SKM-1 (cell line): ENCODE data around the gene UBL7.
A peak's percentile ranks its signal among the peaks of the same experiment; 100 is the strongest.
"Not testable (repeated sequence)": the region's sequence is repeated elsewhere in the genome, so short reads cannot be mapped to it uniquely, and the experiment has no call there.

ENCODE experiments used
- DNase-seq: peaks from one replicate; lab custom pipeline; 2025; ENCODE audit not compliant: unreplicated experiment; lab: John Stamatoyannopoulos, UW

Gene UBL7, protein sequence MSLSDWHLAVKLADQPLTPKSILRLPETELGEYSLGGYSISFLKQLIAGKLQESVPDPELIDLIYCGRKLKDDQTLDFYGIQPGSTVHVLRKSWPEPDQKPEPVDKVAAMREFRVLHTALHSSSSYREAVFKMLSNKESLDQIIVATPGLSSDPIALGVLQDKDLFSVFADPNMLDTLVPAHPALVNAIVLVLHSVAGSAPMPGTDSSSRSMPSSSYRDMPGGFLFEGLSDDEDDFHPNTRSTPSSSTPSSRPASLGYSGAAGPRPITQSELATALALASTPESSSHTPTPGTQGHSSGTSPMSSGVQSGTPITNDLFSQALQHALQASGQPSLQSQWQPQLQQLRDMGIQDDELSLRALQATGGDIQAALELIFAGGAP

DNA sequence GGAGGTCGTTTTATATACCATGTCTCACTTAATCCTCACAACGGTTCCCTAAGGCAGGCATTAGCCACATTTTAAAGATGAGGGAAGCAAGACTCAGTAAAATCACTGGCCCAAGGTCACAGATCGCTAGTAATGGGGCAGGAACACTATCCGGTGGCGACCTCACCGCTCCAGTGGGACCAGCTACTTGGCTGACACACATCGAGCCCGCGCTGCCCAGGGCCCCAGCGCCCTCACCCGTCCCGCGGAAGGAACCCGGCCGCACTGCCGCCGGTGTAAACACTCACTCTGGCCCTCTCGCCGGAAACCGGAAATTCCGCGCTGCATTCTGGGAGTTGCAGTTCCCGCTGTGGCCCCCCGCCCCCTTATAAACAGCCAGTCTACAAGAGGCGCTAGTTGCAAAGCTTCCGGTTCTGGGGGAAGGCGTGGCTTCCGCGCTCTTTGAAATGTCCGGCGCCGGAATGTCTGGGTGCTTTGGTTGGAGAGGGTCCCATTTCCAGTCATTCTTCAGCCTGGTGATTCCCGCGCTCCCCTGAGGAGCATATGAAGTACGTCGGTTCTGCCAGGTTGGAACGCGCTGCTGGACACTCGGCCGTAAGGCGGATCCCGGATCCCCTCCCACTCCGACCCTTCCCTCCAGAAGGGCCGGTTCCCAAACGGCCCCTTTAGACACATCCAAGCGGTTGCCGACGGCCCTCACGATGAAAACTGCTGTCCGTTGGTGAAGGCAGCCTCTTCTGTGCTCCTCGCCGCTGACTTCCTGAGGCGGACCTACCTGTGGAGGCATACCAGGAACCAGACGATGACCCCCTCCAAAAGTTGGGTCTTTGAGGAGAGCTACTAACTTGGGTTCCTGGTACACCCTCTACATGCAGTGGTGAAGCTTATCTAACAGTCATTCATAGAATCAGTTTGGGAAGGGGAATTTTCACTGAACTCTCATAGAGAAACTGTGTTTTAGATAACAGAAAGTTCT, at the start of gene UBL7:
TSS of gene UBL7 (minus strand) at position 290 of the 976 bp plus-strand sequence. CDS start 2,293 bp downstream, outside the sequence.
- DNase-seq = peak; percentile 95

DNA sequence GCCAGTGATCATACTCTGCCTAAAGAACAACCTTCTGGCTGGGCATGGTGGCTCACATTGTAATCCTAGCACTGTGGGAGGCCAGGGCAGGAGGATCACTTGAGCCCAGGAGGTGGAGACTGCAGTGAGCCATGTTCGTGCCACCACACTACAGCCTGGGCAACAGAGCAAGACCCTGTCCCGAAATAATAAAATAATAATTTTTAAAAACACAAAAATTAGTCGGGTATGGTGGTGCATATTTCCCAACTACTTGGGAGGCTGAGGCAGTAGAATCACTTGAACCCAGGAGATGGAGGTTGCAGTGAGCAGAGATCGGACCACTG, 45.5 kb upstream of the UBL7 start:
- DNase-seq = no peak

DNA sequence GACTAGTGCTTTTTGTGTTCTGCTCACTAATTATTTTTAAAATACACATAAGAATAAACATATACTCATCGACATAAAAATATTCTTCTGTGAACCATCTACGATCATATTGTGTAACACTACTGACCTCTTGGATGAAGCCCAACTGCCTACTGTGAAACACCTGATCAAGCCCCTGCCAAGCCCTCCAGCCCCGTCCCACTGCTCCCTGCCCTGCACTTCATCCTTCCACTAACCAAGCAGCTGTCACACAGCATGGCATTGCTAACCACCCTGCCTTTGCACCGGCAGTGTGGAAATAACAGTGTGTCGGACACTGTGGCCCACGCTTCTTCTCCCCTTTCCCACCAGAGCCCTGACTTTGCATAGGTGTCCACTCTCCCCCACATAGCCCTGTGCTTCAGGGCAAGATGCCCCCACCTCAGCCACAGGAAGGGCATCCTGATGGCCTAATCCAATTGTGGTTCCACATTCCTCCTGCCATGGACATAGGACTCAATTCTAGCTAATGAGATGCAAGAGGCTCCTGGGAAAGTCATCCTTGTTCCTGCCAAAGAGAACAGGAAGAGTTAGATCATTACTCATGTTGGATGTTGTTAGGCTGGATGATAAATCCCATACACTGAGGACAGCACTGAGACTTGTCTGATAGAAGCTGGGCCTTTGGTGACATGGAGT, 45.0 kb upstream of the UBL7 start:
- DNase-seq = no peak

DNA sequence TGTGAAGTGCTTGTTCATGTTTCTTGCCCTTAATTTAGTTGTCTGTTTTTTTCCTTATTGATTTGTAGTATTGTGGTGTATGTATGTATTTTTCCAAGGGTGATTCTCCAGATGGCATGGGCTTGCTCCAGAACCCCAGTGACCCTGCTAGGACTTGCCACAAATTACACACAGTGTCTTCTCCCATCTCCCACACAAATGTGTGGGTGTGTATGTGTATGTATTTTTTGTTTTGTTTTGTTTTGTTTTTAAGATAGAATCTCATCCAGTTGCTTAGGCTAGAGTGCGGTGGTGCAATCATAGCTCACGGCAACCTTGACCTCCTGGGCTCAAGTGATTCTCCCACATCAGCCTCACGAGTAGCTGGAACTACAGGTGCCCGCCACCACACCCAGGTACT, 43.9 kb upstream of the UBL7 start:
- no peak for DNase-seq

DNA sequence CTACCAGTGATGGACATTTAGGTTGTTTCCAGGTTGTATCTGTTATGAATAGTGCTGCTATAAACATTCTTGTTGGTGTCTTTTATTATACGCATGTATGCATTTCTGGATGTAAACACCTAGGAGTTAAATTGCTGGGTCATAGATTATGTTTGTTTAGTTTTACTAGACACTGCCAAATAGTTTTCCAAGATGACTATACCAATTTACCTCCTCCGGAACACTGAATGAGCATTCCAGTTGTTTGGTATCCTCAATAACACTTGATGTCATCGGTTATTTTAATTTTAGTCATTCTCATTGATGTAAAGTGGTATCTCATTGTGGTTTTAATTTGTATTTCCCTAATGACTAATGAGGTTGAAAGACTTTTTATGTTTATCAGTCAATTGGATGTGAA, 43.5 kb upstream of the UBL7 start:
- DNase-seq = no peak

DNA sequence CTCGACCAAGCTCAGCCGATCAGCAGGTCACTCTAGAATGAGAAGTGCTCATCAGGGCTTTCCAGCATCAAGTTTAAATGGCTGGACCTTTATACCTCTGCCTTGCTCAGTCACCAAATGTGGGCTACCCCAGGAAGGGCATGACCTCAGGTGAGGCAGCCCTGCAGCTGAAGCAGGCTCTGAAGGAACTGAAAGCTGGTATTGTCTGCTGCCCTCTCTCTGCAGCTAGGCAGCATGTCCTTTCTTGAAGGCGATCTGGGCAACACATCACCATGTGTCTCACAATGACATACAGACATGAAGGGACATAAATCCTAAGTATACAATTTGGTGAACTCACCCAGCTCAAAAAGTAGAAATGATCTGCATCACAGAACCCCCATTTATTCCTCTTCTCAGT, 41.3 kb upstream of the UBL7 start:
- DNase-seq = no peak

DNA sequence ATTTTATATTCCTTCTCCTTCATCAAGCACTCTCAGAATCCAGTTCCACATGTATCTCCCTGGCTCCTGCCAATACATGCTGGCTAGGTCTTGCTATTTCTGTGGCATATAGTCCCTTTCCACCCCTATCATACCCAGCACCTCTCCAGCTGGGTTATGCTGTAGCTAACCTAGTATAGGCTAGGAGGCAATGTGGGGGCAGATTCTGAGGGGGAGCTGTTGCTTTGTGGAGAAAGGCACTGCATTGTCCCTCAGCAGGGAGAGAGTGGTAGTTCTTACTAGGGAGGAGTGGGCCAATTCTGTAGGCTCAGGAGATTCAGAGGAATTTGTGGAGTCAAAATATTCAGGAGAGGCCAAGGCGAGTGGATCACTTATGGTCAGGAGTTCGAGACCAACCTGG, 39.4 kb upstream of the UBL7 start:
- DNase-seq = no peak

DNA sequence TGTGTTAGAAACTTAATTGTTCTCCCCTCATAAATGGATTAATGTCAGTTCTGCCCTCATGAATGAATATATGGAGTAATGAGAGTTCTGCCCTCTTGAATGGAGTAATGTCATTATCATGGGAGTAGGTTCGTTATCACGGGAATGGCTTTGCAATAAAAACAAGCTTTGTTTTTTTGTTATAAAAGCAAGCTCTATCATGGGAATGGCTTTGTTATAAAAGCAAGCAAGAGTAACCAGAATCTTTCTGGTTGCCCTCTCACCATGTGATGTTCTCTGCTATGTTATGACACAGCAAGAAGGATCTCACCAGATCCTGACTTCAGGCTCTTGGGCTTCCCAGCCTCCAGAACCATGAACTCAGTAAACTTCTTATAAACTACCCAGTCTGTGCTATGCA, 38.4 kb upstream of the UBL7 start:
- no peak for DNase-seq

DNA sequence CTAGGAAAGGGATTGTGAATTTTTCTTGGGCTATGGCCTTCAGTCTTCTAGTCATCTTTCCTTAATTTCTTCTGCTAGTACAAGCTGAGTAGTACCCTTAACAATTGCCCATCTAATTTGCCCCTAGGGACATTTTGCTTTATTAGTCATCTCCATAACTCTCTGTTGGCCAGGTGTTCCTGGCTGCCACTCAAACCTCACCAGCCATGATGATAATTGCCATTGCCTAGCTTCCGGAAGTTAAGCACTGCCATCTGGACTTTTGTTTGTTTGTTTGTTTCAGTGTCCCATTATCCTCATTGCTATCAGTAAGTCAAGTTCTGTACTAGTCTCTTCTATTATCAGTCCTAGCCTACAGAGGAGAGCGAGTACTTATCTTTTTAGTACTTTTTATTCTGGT, 36.6 kb upstream of the UBL7 start:
- no peak for DNase-seq

DNA sequence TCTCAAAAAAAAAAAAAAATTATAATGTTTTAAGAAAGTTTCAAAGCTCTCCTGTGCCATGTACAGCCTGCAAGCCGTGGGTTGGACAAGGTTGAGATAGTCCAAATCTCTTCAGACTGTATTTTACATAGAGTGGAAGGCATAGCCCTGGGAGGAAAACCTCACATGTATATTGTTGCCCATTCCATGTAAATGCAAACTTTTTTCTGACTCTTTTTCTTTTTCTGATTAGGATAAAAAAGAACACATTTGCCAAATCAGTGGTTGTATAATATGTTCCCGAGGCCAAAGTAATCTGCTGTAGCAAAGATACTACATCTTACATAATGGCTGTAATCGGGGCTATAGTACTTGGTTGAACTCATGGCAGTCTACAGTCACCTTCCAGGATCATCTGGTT, 35.7 kb upstream of the UBL7 start:
- no peak for DNase-seq

DNA sequence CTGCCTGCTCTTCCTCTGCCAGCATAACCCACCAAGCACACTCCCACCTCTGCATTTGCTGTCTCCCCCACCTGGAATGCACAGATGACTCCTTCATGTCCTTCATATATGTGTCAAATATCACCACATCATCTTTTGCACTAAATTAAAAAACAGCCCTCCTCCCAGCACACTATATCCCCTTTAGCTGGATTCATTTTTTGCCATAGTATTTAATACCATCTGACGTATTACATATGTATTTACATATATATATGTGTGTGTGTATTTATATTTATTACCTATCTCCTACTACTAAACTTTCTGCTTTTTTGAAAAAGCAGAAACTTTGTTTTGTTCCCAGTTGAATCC, 29.4 kb upstream of the UBL7 start:
- no peak for DNase-seq

DNA sequence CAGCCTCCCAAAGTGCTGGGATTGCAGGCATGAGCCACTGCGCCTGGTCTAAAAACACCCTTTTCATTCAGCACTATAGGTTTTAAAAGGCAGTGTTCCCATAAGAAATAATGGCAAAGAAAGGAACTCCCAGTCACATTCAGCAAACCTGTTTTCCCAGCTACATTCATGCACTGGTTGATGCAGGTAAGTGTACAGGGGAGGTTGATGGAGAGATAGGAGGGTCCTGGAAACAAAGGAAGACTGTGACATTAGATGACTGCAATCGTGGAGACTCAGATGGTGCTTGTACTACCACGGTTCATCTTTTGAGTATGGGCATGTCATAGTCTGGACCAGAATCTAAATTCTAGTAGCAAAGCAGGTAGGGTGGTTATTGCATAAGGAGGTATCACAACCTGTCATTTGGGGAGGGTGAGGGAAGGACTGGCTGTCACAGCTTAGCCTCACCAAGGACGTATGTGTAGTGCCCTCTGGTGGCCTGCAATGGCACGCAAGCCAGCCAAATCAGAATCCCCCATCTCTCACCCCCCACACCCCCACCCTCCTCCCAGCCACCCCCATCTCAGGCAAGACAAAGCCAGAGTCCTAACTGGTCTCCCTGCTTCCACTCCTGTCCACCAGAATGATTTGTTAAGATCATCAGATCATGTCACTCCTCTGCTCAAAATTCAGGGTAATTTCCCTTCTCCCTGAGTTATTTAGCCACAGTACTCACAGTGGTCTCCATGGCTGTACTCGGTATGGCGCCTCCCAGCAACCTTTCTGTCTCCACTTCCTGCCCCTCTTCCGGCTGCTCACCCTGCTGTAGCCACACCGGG, 28.8 kb upstream of the UBL7 start:
- peak; percentile 24 for DNase-seq

DNA sequence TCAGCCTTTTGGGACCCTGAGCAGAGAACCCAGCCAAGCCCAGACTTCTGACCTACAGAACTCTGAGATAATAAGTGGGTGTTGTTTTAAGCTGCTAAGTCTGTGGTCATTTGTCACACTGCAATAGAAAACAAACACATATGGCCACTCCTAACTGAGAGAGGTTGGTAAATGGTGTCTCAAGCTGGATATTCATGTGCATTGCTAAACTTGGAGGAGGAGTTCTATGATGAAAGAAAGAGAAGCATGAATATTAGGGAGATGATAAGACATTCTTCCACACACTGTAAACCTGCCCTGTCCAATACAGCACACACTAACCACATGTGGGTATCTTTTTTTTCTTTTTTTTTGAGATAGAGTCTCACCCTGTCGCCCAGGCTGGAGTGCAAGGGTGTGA, 27.8 kb upstream of the UBL7 start:
- DNase-seq = no peak

DNA sequence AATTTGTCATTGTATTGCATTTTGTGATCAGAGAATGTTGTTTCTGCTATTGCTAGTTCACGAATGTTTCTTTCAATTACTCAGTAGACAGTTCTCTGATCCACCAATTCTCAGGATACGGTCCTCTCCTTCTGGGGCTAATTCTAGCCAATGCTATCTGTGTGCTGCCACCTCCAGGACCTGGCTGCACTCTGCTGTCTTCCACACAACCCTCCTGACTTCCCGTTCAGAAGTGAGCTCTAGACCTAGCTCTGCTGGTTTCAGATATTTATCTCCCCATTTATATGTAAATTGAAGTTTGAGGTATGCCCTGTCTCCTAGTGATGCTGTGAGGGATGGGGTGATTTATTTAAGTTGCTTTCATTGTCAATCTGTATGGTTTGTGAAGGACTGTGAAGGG, 21.7 kb upstream of the UBL7 start:
- no peak for DNase-seq

DNA sequence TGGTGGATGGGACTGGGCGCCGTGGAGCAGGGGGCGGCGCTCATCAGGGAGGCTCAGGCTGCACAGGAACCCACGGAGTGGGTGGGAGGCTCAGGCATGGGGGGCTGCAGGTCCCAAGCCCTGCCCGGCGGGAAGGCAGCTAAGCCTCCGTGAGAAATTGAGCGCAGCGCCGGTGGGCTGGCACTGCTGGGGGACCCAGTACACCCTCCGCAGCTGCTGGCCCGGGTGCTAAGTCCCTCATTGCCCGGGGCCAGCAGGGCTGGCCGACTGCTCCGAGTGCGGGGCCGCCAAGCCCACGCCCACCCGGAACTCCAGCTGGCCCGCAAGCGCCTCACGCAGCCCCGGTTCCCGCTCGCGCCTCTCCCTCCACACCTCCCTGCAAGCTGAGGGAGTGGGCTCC, 19.4 kb upstream of the UBL7 start:
- DNase-seq = not testable (repeated sequence)

DNA sequence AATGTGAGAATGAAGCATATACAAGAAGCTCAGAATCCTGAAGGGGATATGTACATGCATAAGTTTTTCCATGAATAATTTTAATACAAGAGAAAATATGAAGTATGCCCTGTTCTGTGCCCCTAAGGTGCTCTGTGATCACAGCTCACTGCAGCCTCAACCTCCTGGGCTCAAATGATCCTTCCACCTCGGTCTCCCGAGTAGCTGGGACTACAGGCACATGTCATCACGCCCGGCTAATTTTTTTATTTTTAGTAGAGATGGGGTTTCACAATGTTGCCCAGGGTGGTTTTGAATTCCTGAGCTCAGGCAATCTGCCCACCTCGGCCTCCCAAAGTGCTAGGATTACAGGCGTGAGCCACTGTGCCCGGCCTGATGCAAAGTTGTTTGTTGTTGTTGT, 10.7 kb upstream of the UBL7 start:
- DNase-seq = not testable (repeated sequence)

DNA sequence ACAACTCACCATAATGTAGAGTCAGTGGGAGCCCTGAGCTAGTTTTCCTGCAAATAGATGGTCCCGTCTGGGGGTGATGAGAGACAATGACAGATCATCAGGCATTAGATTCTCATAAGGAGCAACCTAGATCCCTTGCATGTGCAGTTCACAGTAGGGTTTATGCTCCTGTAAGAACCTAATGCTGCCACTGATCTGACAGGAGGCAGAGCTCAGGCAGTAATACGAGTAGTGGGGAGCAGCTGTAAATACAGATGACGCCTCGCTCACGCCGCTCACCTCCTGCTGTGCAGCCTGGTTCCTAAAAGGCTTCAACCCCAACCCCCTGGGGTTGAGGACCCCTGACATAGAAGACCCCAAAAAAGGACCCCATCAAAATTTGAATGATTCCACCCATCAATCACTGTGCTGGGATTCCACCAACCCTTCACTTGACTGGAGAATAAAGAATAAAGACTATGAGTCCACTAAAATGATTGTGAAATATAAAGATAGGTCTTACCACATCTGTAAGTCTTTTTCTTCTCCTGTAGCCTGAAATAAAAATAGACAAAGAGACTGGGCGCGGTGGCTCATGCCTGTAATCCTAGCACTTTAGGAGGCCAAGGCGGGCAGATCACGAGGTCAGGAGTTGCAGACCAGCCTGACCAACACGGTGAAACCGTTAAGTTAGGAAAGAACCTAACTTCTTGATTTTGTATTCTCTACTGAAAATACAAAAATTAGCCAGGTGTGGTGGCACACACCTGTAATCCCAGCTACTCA, 9.9 kb upstream of the UBL7 start:
- DNase-seq = peak; percentile 34

DNA sequence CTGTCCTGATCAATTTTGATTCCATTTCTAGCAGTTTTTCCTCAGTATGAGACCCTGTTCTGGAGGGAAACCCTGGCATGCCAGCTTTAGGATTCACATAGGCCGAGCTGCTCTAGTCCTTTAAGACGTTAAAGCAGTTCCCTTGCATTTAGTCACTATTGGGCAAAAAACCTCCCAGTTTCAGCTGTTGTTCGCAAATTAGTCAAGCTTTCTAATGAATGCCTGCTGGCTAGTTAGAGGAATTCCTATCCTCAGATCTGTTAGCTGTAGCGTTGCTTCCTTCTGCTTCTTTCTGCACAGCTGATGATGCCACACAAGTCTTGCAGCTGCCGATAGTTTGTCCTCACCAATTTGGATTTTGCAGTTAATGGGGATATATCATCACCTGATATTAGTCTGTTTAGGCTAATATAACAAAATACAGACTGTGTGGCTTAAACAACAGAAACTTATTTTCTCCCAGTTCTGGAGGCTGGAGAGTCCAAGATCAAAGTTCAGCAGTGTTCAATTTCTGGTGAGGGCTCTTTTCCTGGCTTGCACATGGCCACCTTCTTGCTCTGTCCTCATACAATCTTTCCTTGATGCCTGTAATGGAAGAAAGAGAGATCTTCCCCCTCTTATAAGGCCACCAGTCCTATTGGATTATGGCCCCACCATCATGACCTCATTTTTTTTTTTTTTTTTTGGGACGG, 7.5 kb upstream of the UBL7 start:
- no peak for DNase-seq

DNA sequence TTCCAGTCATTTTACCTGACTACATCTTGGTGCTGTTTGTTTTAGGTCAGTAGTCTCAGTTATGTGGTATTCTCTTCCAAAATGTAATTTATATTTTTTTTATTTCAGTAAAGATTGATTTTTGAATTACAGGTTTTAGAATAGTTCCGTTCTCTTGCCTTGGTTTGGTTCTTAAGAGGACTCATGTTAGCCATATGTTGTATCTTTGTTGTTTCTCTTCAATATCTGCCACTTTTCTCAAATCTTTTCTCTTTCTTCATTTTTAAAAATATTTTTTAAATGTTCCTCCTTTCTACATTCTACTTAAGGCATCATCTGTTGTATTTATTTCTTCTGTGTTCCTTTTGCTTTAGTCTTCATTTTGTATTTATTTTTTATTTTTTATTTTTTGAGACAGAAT, 5.6 kb upstream of the UBL7 start:
- DNase-seq = no peak

DNA sequence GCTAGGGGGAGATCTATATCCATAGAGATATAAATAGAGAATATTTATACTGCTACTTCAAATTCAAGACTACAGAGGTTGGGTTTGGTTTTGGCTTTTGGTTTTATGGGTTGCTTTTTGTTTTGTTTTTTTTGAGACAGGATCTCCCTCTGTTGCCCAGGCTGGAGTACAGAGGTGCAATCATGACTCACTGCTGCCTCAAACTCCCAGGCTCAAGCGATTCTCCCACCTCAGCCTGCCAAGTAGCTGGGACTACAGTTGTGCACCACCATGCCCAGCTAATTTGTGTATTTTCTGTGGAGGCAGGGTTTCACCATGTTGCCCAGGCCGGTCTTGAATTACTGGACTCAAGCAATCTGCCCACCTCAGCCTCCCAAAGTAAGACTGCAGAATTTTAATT, 3.9 kb upstream of the UBL7 start:
- DNase-seq = no peak
